ENCODE measurements around the gene PSMG3. TPM values are rescaled to one million over a fixed set of nuclear protein-coding genes. Genes with fewer than 3 reads are reported as not detected.

Gene PSMG3
- total RNA-seq, 5 donors from 2014 or later (not counting 1 experiment from before 2014, with no cell fraction given): 17.6 to 28.5 (median 20.6) TPM

- no peaks in the 10 kb centered on the region for H3K9me3 ChIP-seq
- no peak overlapping the region for H3K27ac ChIP-seq (ENCODE audit: low read length)
- Mint-ChIP-seq H3K4me1 (peaks cover 0 to 7% (median 3%) of the 10 kb centered on the region in 3 donors), H3K4me3 (no peak overlapping the region), H3K36me3 (no peaks in the 10 kb centered on the region), H3K9me3 (no peaks in the 10 kb centered on the region), H3K27ac (peak overlapping the region in 1 of 2 donors; percentile 4), H3K27me3 (no peaks in the 10 kb centered on the region)
- ChIA-PET POLR2A (no interaction called here), CTCF (no interaction called here)
- DNase-seq (peak in 1 of 35 experiments; percentile 3), ATAC-seq (replicated peaks in 1 of 4) (peak in 3 of 4 experiments; percentile 6 to 39 (median 13))
- WGBS (ENCODE audit: insufficient coverage): 67% methylated on average over 13 of the region's 17 CpGs
- H3K4me1 ChIP-seq (ENCODE audit: control insufficient read depth in 1 of 2, extremely low read depth in 1 of 2, insufficient read depth in 2 of 2, low read length in 2 of 2): no peaks in the 10 kb centered on the region
- no peak overlapping the region for H3K4me3 ChIP-seq (ENCODE audit: control insufficient read depth in 1 of 2, extremely low read depth in 1 of 2, low read length in 1 of 2)
- peaks cover 4 to 6% of the 10 kb centered on the region in 2 donors for H3K36me3 ChIP-seq (ENCODE audit: control insufficient read depth in 2 of 2, extremely low read depth in 1 of 2, insufficient read depth in 1 of 2, low read length in 1 of 2)
- H3K27me3 ChIP-seq (replicated peaks in 1 of 2; ENCODE audit: control insufficient read depth in 2 of 2, extremely low read depth in 1 of 2, insufficient read depth in 2 of 2, low read length in 1 of 2): no peaks in the 10 kb centered on the region
These were observed 21.4 kb downstream of the PSMG3 start for GRCh38 chr7:1548438-1548831.

- ChIA-PET CTCF (no interaction called here), POLR2A (no interaction called here)
- Mint-ChIP-seq H3K27ac (no peak overlapping the region), H3K4me3 (no peak overlapping the region), H3K4me1 (peaks cover 0 to 7% (median 3%) of the 10 kb centered on the region in 3 donors), H3K36me3 (peaks cover under 1% of the 10 kb centered on the region), H3K27me3 (no peaks in the 10 kb centered on the region), H3K9me3 (no peaks in the 10 kb centered on the region)
- no peak overlapping the region for H3K4me3 ChIP-seq (ENCODE audit: control insufficient read depth in 1 of 2, extremely low read depth in 1 of 2, low read length in 1 of 2)
- H3K9me3 ChIP-seq: no peaks in the 10 kb centered on the region
- ATAC-seq (replicated peaks in 1 of 4) (peak in 2 of 4 experiments; percentile 4 to 13), DNase-seq (no peak)
- WGBS (ENCODE audit: insufficient coverage): 89% methylated on average over 17 of the region's 35 CpGs
- H3K27me3 ChIP-seq (replicated peaks in 1 of 2; ENCODE audit: control insufficient read depth in 2 of 2, extremely low read depth in 1 of 2, insufficient read depth in 2 of 2, low read length in 1 of 2): no peaks in the 10 kb centered on the region
- no peak overlapping the region for H3K27ac ChIP-seq (ENCODE audit: low read length)
- H3K36me3 ChIP-seq (ENCODE audit: control insufficient read depth in 2 of 2, extremely low read depth in 1 of 2, insufficient read depth in 1 of 2, low read length in 1 of 2): peaks cover 7 to 9% of the 10 kb centered on the region in 2 donors
- no peaks in the 10 kb centered on the region for H3K4me1 ChIP-seq (ENCODE audit: control insufficient read depth in 1 of 2, extremely low read depth in 1 of 2, insufficient read depth in 2 of 2, low read length in 2 of 2)
These were observed 21.9 kb downstream of the PSMG3 start for GRCh38 chr7:1547777-1548437.

- DNase-seq (no peak), ATAC-seq (replicated peaks in 1 of 4) (no peak)
- H3K36me3 Mint-ChIP-seq: peaks cover 9% of the 10 kb centered on the region
- no peaks in the 10 kb centered on the region for H3K27me3 Mint-ChIP-seq
- peaks cover 0 to 7% (median 3%) of the 10 kb centered on the region in 3 donors for H3K4me1 Mint-ChIP-seq
- Histone ChIP-seq H3K4me3 (ENCODE audit: control insufficient read depth in 1 of 2, extremely low read depth in 1 of 2, low read length in 1 of 2) (no peak overlapping the region), H3K4me1 (ENCODE audit: control insufficient read depth in 1 of 2, extremely low read depth in 1 of 2, insufficient read depth in 2 of 2, low read length in 2 of 2) (no peaks in the 10 kb centered on the region), H3K27ac (ENCODE audit: low read length) (no peak overlapping the region), H3K27me3 (replicated peaks in 1 of 2; ENCODE audit: control insufficient read depth in 2 of 2, extremely low read depth in 1 of 2, insufficient read depth in 2 of 2, low read length in 1 of 2) (no peaks in the 10 kb centered on the region), H3K9me3 (no peaks in the 10 kb centered on the region), H3K36me3 (ENCODE audit: control insufficient read depth in 2 of 2, extremely low read depth in 1 of 2, insufficient read depth in 1 of 2, low read length in 1 of 2) (peaks cover 12 to 13% of the 10 kb centered on the region in 2 donors)
- no peak overlapping the region for H3K4me3 Mint-ChIP-seq
- POLR2A ChIA-PET: no interaction called here
- H3K9me3 Mint-ChIP-seq: no peaks in the 10 kb centered on the region
- CTCF ChIA-PET: no interaction called here
- H3K27ac Mint-ChIP-seq: no peak overlapping the region
- 88% methylated on average over 26 of the region's 41 CpGs for WGBS (ENCODE audit: insufficient coverage)
These were observed 22.7 kb downstream of the PSMG3 start for GRCh38 chr7:1546909-1547776.

GRCh38 chr7:1546274-1546908 lies 23.4 kb downstream of the PSMG3 start:
- 90% methylated on average over 20 of the region's 28 CpGs for WGBS (ENCODE audit: insufficient coverage)
- H3K27me3 ChIP-seq (replicated peaks in 1 of 2; ENCODE audit: control insufficient read depth in 2 of 2, extremely low read depth in 1 of 2, insufficient read depth in 2 of 2, low read length in 1 of 2): no peaks in the 10 kb centered on the region
- no peak overlapping the region for H3K4me3 Mint-ChIP-seq
- H3K27ac Mint-ChIP-seq: no peak overlapping the region
- no peak for ATAC-seq (replicated peaks in 1 of 4)
- H3K27me3 Mint-ChIP-seq: no peaks in the 10 kb centered on the region
- peaks cover 14 to 20% of the 10 kb centered on the region in 2 donors for H3K36me3 ChIP-seq (ENCODE audit: control insufficient read depth in 2 of 2, extremely low read depth in 1 of 2, insufficient read depth in 1 of 2, low read length in 1 of 2)
- H3K9me3 Mint-ChIP-seq: no peaks in the 10 kb centered on the region
- no peak for DNase-seq
- peaks cover 12% of the 10 kb centered on the region for H3K36me3 Mint-ChIP-seq
- no peak overlapping the region for H3K4me3 ChIP-seq (ENCODE audit: control insufficient read depth in 1 of 2, extremely low read depth in 1 of 2, low read length in 1 of 2)
- no peaks in the 10 kb centered on the region for H3K9me3 ChIP-seq
- H3K4me1 Mint-ChIP-seq: peaks cover 0 to 7% (median 3%) of the 10 kb centered on the region in 3 donors
- H3K4me1 ChIP-seq (ENCODE audit: control insufficient read depth in 1 of 2, extremely low read depth in 1 of 2, insufficient read depth in 2 of 2, low read length in 2 of 2): no peaks in the 10 kb centered on the region
- POLR2A ChIA-PET: no interaction called here
- H3K27ac ChIP-seq (ENCODE audit: low read length): no peak overlapping the region
- CTCF ChIA-PET: no interaction called here

- DNase-seq (no peak), ATAC-seq (replicated peaks in 1 of 4) (peak in 1 of 4 experiments; percentile 10)
- Mint-ChIP-seq H3K27ac (no peak overlapping the region), H3K9me3 (no peaks in the 10 kb centered on the region), H3K4me3 (no peak overlapping the region), H3K36me3 (peaks cover 12% of the 10 kb centered on the region), H3K27me3 (no peaks in the 10 kb centered on the region), H3K4me1 (peaks cover 0 to 7% (median 3%) of the 10 kb centered on the region in 3 donors)
- H3K27ac ChIP-seq (ENCODE audit: low read length): no peak overlapping the region
- peaks cover 21 to 26% of the 10 kb centered on the region in 2 donors for H3K36me3 ChIP-seq (ENCODE audit: control insufficient read depth in 2 of 2, extremely low read depth in 1 of 2, insufficient read depth in 1 of 2, low read length in 1 of 2)
- ChIA-PET POLR2A (no interaction called here), CTCF (interaction anchor here in 1 of 2 donors (0.5 kb wide), 1 partner anchor 1524 kb away, joined by 3 read pairs; no protein-coding TSS in a partner anchor)
- no peak overlapping the region for H3K4me3 ChIP-seq (ENCODE audit: control insufficient read depth in 1 of 2, extremely low read depth in 1 of 2, low read length in 1 of 2)
- 77% methylated on average over 36 of the region's 40 CpGs for WGBS (ENCODE audit: insufficient coverage)
- no peaks in the 10 kb centered on the region for H3K27me3 ChIP-seq (replicated peaks in 1 of 2; ENCODE audit: control insufficient read depth in 2 of 2, extremely low read depth in 1 of 2, insufficient read depth in 2 of 2, low read length in 1 of 2)
- H3K4me1 ChIP-seq (ENCODE audit: control insufficient read depth in 1 of 2, extremely low read depth in 1 of 2, insufficient read depth in 2 of 2, low read length in 2 of 2): no peaks in the 10 kb centered on the region
- no peaks in the 10 kb centered on the region for H3K9me3 ChIP-seq
These were observed 24.2 kb downstream of the PSMG3 start for GRCh38 chr7:1545417-1546246.
